Uterus (tissue), 4 donors: ENCODE data around the gene SETMAR. TPM values are rescaled to one million over a fixed set of nuclear protein-coding genes. Genes with fewer than 3 reads are reported as not detected.

ENCODE experiments used
- DNase-seq, 2 donors: peaks; one replicate each; pipeline ENCODE4 v3.0.0-alpha.2; 2019 to 2020
- H3K27ac ChIP-seq, 2 donors: fragments of 200-600 bp; sonication (generic); 1 replicate in 1 of 2; 2 replicates in 1 of 2; pipeline ENCODE4 v1.5.1; 2016 to 2018
- H3K27me3 ChIP-seq, 2 donors: fragments of 200-600 bp; sonication (generic); one replicate each; pipeline ENCODE4 v1.5.1; 2018 to 2019; ENCODE audit warnings: control low read depth in 1 of 2
- H3K36me3 ChIP-seq, 2 donors: fragments of 200-600 bp; sonication (generic); one replicate each; pipeline ENCODE4 v1.5.1; 2019; ENCODE audit warnings: control low read depth in 1 of 2
- H3K4me1 ChIP-seq, 2 donors: fragments of 200-600 bp; sonication (generic); one replicate each; pipeline ENCODE4 v1.5.1; 2018 to 2019; ENCODE audit warnings: control low read depth in 1 of 2
- H3K4me3 ChIP-seq, 2 donors: fragments of 200-600 bp; sonication (generic); 1 replicate in 1 of 2; 2 replicates in 1 of 2; pipeline ENCODE4 v1.5.1; 2018 to 2019; ENCODE audit warnings: mild to moderate bottlenecking in 1 of 2
- H3K9me3 ChIP-seq, 2 donors: fragments of 200-600 bp; sonication (generic); one replicate each; pipeline ENCODE4 v1.5.1; 2019; ENCODE audit warnings: control low read depth in 1 of 2
- POLR2A ChIP-seq, 2 donors: fragments of 450-650 bp; IDR thresholded peaks; one replicate each; pipeline ENCODE4 v1.6.1; 2016; ENCODE audit warnings: antibody characterized with exemption in 2 of 2, mild to moderate bottlenecking in 1 of 2, moderate library complexity in 1 of 2
- intact Hi-C: fragments of 100-400 bp; cut with DNase I; formaldehyde crosslinking; loops from one replicate; pipeline ENCODE4 v1.15.1; 2023; ENCODE audit warnings: low total_unique reads
- total RNA-seq, 4 donors: library from RNA; depleted of rRNA in 3 of 4; stranded (reverse); fragments of >200 nt in 3 of 4; gene quantifications; one replicate each; pipeline versions ENCODE4 v1.1.0 to v1.2.4, GENCODE V29; 2014 to 2023
- TF ChIP-seq, protein P1 (sequence below), 4 experiments: fragments of 200-600 bp in 2 of 4; fragments of 450-650 bp in 2 of 4; sonication (generic) in 2 of 4; IDR thresholded peaks; one replicate each; pipeline ENCODE4 v1.5.1; 2016 to 2019; ENCODE audit warnings: antibody characterized with exemption in 4 of 4, mild to moderate bottlenecking in 2 of 4, moderate library complexity in 1 of 4
- donor health status: DM: yes; HTN: yes; CAD: no.

SETMAR gene
- total RNA-seq: 10 to 100 TPM; 32.3 to 37.6 (median 36.2) TPM

DNA sequence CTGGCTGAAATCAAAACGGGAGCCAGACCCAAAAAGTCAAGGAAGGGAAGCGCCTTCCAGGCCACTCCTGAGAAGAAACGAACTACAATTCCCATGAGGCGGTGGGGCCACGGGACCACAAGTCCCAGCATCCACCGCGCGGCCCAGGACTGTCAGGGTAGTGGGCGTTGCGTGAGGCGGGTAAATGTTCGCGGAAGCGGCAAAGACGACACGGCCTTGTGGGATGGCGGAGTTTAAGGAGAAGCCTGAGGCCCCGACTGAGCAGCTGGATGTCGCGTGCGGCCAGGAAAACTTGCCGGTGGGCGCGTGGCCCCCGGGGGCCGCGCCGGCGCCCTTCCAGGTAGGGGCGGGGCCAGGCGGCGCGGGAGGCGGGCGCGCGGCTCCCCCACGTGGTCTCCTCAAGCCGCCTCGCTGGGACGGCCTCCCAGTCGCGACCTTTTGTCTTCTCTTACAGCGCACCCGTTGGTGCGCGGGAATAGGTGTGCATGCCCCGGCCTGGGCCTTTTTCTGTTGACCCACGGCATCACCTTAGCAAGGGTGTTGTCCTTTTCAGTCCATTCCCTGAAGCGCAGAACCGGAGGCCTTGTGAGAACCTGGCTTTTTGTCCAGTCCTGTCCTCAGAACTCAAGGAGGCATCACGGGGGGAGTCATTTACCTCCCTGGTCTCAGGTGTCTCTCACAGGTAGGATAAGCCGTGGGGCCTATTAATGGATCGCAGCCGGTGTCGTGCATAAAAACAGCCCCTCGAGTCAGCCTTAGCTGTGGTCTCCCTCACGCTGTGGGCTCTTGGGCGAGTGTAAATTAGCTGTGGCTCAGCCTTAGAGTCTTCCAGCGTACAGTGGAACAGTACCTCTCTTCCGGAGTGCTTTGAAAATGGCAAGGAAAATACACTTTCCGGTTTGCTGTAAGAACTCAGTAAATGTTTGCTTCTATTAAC is at the start of gene SETMAR:
Gene SETMAR (plus strand): TSS at position 183 of the 937 bp plus-strand sequence. CDS start 2 bp downstream, at position 185.
- Histone ChIP-seq H3K9me3 (no peaks in the 10 kb centered on the region), H3K4me1 (peaks cover 11 to 12% of the 10 kb centered on the region in 2 donors), H3K4me3 (peak within 1 kb of the TSS; percentile 56 to 77), H3K36me3 (no peaks in the 10 kb centered on the region), H3K27me3 (no peaks in the 10 kb centered on the region), H3K27ac (peak within 1 kb of the TSS; percentile 95 to 98)
- DNase-seq: peak; percentile 92 to 94
- TF ChIP-seq, protein P1, sequence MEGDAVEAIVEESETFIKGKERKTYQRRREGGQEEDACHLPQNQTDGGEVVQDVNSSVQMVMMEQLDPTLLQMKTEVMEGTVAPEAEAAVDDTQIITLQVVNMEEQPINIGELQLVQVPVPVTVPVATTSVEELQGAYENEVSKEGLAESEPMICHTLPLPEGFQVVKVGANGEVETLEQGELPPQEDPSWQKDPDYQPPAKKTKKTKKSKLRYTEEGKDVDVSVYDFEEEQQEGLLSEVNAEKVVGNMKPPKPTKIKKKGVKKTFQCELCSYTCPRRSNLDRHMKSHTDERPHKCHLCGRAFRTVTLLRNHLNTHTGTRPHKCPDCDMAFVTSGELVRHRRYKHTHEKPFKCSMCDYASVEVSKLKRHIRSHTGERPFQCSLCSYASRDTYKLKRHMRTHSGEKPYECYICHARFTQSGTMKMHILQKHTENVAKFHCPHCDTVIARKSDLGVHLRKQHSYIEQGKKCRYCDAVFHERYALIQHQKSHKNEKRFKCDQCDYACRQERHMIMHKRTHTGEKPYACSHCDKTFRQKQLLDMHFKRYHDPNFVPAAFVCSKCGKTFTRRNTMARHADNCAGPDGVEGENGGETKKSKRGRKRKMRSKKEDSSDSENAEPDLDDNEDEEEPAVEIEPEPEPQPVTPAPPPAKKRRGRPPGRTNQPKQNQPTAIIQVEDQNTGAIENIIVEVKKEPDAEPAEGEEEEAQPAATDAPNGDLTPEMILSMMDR (IDR thresholded peaks at IDR 0.05): no peak
- TF ChIP-seq POLR2A (IDR thresholded peaks at IDR 0.05): peak; percentile 35 to 71
- intact Hi-C loops: no loop called here

DNA sequence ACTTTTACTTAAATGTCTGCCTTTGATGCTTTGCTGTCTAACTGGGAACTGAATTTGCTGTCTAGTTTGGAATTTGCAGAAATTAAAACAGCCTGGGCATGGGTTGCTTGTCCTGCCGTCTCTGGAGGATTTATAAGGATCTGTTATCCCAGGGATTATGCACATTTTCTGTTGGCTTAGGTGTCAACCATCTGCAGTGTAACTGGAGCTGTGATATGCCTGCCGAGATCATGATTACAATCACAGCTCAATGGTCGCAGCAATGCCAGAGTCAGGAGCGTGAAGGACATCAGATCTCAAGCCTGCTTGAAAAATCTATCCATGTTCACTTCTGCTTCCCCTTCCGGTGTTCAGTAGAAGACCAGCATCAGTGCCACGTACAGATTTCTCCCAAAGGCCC is 41.8 kb upstream of the SETMAR start:
- no peaks in the 10 kb centered on the region for H3K9me3 ChIP-seq
- H3K36me3 ChIP-seq: no peaks in the 10 kb centered on the region
- TF ChIP-seq, protein P1 (IDR thresholded peaks at IDR 0.05): no peak
- no peak for TF ChIP-seq POLR2A (IDR thresholded peaks at IDR 0.05)
- no peak overlapping the region for H3K4me3 ChIP-seq
- intact Hi-C loops: no loop called here
- no peak overlapping the region for H3K27ac ChIP-seq
- H3K27me3 ChIP-seq: no peaks in the 10 kb centered on the region
- H3K4me1 ChIP-seq: no peaks in the 10 kb centered on the region
- no peak for DNase-seq

DNA sequence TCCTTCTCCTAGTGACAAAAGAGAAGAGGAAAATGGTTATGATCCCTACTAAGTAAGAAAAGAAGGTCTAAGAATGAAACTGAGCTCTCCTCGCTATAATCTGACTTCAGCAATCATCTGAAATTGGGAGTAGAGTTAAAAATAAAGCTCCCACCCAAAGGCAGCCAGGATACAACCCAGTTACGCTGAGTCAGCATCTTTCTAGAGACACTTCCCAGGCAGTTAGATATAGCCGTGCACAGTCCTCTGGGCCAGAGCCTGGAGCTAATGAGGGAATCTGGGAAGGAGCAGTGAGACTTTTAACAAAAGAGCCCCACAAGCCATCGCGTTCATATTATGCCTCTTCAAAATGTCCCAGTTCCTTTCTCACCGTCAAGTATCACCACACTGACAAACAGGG is 39.1 kb upstream of the SETMAR start:
- Histone ChIP-seq H3K4me3 (no peak overlapping the region), H3K4me1 (no peaks in the 10 kb centered on the region), H3K9me3 (no peaks in the 10 kb centered on the region), H3K27me3 (no peaks in the 10 kb centered on the region), H3K36me3 (no peaks in the 10 kb centered on the region), H3K27ac (no peak overlapping the region)
- intact Hi-C loops: no loop called here
- no peak for TF ChIP-seq POLR2A (IDR thresholded peaks at IDR 0.05)
- TF ChIP-seq, protein P1 (IDR thresholded peaks at IDR 0.05): no peak
- DNase-seq: no peak

DNA sequence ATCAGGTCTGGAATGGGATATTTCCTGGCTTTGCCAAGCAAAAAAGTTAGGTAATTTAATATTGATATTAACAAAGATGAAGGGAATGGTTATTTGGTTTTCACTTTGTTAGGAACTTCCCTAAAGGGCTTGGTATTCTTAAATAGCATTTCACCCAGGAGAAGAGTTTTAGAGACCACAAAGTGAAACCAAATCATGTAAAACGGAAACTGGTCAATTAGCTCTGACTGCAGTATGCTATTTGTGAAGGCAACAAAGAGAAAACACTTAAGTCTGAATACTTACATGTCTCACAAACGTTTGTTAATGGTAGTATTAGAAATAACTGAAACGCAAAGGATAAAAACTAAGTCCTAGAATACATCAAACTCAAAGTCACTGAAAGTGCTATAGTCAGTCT is 32.4 kb upstream of the SETMAR start:
- TF ChIP-seq POLR2A (IDR thresholded peaks at IDR 0.05): no peak
- TF ChIP-seq, protein P1 (IDR thresholded peaks at IDR 0.05): no peak
- intact Hi-C loops: loop anchor here (10.0 kb wide), 1 partner anchor 1066 kb away; no protein-coding TSS in a partner anchor
- H3K4me1 ChIP-seq: no peaks in the 10 kb centered on the region
- no peaks in the 10 kb centered on the region for H3K36me3 ChIP-seq
- no peaks in the 10 kb centered on the region for H3K27me3 ChIP-seq
- no peak for DNase-seq
- no peak overlapping the region for H3K27ac ChIP-seq
- H3K4me3 ChIP-seq: no peak overlapping the region
- H3K9me3 ChIP-seq: no peaks in the 10 kb centered on the region

DNA sequence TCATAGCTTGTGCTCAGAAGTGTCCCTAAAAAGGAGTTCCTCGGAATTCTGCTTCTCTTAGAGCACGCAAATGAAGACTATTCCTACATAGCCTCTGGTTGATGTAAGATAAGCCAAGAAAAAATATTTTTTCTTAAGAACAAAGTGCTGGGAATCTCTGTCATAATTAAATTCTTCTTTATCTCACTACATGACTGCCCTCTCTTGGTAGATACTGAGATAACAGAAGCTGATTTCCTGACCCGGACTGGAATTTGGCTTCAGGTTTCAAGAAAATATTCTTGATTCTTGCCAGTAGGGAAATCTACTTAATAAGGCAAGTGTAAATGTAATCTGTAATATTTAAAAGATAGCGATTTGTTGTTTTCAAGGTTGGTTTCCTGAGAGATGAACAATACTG is 31.3 kb upstream of the SETMAR start:
- DNase-seq: no peak
- no peak overlapping the region for H3K4me3 ChIP-seq
- no peaks in the 10 kb centered on the region for H3K9me3 ChIP-seq
- H3K27me3 ChIP-seq: no peaks in the 10 kb centered on the region
- no peak overlapping the region for H3K27ac ChIP-seq
- intact Hi-C loops: loop anchor here (10.0 kb wide), 1 partner anchor 1067 kb away; no protein-coding TSS in a partner anchor
- no peaks in the 10 kb centered on the region for H3K4me1 ChIP-seq
- no peak for TF ChIP-seq POLR2A (IDR thresholded peaks at IDR 0.05)
- TF ChIP-seq, protein P1 (IDR thresholded peaks at IDR 0.05): peak in 3 of 4 experiments; percentile 10 to 35 (median 33)
- H3K36me3 ChIP-seq: no peaks in the 10 kb centered on the region
